Adrenal gland (tissue), 5 donors: ENCODE results near the gene BACH2.

Source experiments
- POLR2A ChIP-seq, 2 donors: fragments of 450-650 bp; IDR thresholded peaks; one replicate each; pipeline ENCODE4 v1.6.1; 2017; ENCODE audit warnings: antibody characterized with exemption in 2 of 2, mild to moderate bottlenecking in 2 of 2, moderate library complexity in 1 of 2
- TF ChIP-seq, protein P1 (sequence below), 6 experiments: fragments of 450-650 bp in 4 of 6; fragments of 200-600 bp in 2 of 6; sonication (generic) in 1 of 6; IDR thresholded peaks; 1 replicate in 5 of 6; 2 replicates in 1 of 6; pipeline versions ENCODE4 v1.5.1 to v1.8.0; 2016 to 2021; ENCODE audit warnings: antibody characterized with exemption in 6 of 6, mild to moderate bottlenecking in 2 of 6, moderate library complexity in 1 of 6
- donor health status: DM: no; HTN: no; CAD: no.

GRCh38 chr6:90118069-90118468 is 178.6 kb downstream of the BACH2 start:
- TF ChIP-seq, protein P1, sequence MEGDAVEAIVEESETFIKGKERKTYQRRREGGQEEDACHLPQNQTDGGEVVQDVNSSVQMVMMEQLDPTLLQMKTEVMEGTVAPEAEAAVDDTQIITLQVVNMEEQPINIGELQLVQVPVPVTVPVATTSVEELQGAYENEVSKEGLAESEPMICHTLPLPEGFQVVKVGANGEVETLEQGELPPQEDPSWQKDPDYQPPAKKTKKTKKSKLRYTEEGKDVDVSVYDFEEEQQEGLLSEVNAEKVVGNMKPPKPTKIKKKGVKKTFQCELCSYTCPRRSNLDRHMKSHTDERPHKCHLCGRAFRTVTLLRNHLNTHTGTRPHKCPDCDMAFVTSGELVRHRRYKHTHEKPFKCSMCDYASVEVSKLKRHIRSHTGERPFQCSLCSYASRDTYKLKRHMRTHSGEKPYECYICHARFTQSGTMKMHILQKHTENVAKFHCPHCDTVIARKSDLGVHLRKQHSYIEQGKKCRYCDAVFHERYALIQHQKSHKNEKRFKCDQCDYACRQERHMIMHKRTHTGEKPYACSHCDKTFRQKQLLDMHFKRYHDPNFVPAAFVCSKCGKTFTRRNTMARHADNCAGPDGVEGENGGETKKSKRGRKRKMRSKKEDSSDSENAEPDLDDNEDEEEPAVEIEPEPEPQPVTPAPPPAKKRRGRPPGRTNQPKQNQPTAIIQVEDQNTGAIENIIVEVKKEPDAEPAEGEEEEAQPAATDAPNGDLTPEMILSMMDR (IDR thresholded peaks at IDR 0.05) = no peak
- TF ChIP-seq POLR2A (IDR thresholded peaks at IDR 0.05) = no peak
